COLO829 (cell line): ENCODE results near the gene RBM38.

Experiments used
- DNase-seq: peaks from one replicate; pipeline ENCODE4 v3.0.0; 2012; ENCODE audit warnings: low spot score

The RBM38 gene

GRCh38 chr20:57456116-57456515 is 64.9 kb downstream of the RBM38 start:
- no peak for DNase-seq

GRCh38 chr20:57457243-57458095 is 66.3 kb downstream of the RBM38 start:
- no peak for DNase-seq

GRCh38 chr20:57458400-57459160 is 67.4 kb downstream of the RBM38 start:
- no peak for DNase-seq
